ENCODE measurements around the gene PIGL. TPM values are rescaled to one million over a fixed set of nuclear protein-coding genes. Genes with fewer than 3 reads are reported as not detected.

Gene PIGL
- total RNA-seq, result 10 to 100 TPM; 24.7 to 25.4 TPM

DNA sequence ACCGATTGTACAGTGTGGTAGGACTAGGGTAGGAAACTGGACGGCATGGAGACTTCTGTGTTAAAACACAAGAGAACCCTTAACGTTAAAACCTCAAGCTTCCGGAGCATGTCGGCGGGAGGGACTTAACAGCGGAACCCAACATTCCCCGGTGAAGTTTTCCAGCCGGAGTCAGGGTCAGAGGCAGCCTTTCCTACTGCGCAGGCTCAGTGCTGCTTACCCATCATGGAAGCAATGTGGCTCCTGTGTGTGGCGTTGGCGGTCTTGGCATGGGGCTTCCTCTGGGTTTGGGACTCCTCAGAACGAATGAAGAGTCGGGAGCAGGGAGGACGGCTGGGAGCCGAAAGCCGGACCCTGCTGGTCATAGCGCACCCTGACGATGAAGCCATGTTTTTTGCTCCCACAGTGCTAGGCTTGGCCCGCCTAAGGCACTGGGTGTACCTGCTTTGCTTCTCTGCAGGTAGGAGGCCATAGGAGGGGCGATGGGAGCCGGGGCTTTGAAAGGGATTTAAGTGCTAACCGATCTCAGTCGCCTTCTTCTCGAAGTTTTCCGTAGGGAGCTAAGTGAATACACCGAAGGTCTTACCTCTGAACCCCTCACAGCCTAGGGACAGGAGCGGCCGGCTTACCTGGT is at the start of gene PIGL:
Gene PIGL (plus strand): TSS at position 209 of the 634 bp plus-strand sequence. CDS start 17 bp downstream, at position 226.
- Histone ChIP-seq H3K36me3 (no peaks in the 10 kb centered on the region), H3K27ac (peak within 1 kb of the TSS; percentile 99), H3K9ac (ENCODE audit: low read depth in 2 of 2, low read length in 2 of 2) (peak within 1 kb of the TSS; percentile 92 to 97), H3K4me3 (peak within 1 kb of the TSS; percentile 65), H3K9me3 (no peaks in the 10 kb centered on the region), H3K4me1 (no peaks in the 10 kb centered on the region), H3K27me3 (no peaks in the 10 kb centered on the region)
- DNase-seq, result peak; percentile 93
- TF ChIP-seq, protein P1, sequence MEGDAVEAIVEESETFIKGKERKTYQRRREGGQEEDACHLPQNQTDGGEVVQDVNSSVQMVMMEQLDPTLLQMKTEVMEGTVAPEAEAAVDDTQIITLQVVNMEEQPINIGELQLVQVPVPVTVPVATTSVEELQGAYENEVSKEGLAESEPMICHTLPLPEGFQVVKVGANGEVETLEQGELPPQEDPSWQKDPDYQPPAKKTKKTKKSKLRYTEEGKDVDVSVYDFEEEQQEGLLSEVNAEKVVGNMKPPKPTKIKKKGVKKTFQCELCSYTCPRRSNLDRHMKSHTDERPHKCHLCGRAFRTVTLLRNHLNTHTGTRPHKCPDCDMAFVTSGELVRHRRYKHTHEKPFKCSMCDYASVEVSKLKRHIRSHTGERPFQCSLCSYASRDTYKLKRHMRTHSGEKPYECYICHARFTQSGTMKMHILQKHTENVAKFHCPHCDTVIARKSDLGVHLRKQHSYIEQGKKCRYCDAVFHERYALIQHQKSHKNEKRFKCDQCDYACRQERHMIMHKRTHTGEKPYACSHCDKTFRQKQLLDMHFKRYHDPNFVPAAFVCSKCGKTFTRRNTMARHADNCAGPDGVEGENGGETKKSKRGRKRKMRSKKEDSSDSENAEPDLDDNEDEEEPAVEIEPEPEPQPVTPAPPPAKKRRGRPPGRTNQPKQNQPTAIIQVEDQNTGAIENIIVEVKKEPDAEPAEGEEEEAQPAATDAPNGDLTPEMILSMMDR (IDR thresholded peaks at IDR 0.05), result no peak
- intact Hi-C loops (cut with DNase I), result loop anchor here (2.0 kb wide), 1 partner anchor 70 kb away; no protein-coding TSS in a partner anchor

DNA sequence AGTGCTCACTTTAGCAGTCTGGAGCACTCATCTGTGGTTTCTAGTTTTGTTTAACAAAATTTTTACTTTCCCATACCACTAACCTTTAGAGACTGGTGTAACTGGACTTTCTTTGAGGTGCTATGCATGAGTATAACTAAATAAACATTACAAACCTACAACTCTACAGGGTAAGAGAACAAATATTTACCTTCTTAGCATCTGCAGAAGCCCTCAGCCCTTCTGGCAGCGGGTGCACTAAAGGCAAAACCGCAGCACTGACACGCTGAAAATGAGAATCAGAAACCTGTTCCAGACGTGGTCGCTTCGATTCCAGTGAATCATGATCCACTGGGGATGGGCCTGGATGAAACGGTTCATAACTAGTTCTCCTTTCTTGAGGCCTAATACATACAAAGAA is 45.4 kb upstream of the PIGL start:
- Histone ChIP-seq H3K4me1 (no peaks in the 10 kb centered on the region), H3K9me3 (no peaks in the 10 kb centered on the region), H3K36me3 (no peaks in the 10 kb centered on the region), H3K27ac (no peak overlapping the region), H3K27me3 (no peaks in the 10 kb centered on the region), H3K4me3 (no peak overlapping the region), H3K9ac (ENCODE audit: low read depth in 2 of 2, low read length in 2 of 2) (no peak overlapping the region)
- DNase-seq, result peak; percentile 29
- intact Hi-C loops (cut with DNase I), result no loop called here
- TF ChIP-seq, protein P1 (IDR thresholded peaks at IDR 0.05), result no peak

DNA sequence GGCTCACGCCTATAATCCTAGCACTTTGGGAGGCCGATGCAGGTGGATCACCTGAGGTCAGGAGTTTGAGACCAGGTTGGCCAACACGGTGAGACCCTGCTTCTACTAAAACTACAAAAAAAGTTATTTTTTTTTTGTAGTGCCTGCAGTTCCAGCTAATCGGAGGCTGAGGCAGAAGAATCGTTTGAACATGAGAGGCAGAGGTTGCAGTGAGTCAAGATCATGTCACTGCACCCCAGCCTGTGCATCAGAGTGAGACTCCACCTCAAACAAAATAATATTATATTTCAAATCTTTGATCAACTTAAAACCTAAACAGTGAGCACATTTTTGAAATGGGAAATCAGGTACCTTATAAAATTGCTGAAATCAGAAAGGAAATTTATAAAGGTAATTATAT is 38.2 kb upstream of the PIGL start:
- H3K9ac ChIP-seq (ENCODE audit: low read depth in 2 of 2, low read length in 2 of 2), result no peak overlapping the region
- no peaks in the 10 kb centered on the region for H3K9me3 ChIP-seq
- H3K4me1 ChIP-seq, result no peaks in the 10 kb centered on the region
- peaks cover 6% of the 10 kb centered on the region for H3K36me3 ChIP-seq
- TF ChIP-seq, protein P1 (IDR thresholded peaks at IDR 0.05), result no peak
- no peak overlapping the region for H3K4me3 ChIP-seq
- no peak overlapping the region for H3K27ac ChIP-seq
- intact Hi-C loops (cut with DNase I), result no loop called here
- H3K27me3 ChIP-seq, result no peaks in the 10 kb centered on the region
- DNase-seq, result no peak

DNA sequence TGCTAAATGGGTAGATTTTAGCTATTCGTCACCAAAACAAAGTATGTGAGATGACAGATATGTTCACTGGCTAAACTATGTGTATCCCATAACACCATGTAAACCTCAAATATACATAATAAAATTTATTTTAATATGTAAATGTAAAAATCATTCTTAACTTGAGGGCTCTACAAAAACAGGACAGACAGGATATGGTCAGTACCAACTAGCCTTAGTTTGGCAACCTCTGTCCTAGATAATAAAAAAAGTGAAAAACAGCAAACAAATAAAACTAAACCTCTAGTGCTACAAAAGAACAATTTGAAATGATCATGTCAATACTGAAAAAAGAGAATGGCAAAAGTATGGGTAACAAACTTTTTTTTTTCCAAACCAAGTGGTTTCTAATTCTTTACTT is 35.4 kb upstream of the PIGL start:
- no peaks in the 10 kb centered on the region for H3K27me3 ChIP-seq
- intact Hi-C loops (cut with DNase I), result no loop called here
- peaks cover 6% of the 10 kb centered on the region for H3K36me3 ChIP-seq
- H3K27ac ChIP-seq, result no peak overlapping the region
- no peak for DNase-seq
- H3K4me1 ChIP-seq, result no peaks in the 10 kb centered on the region
- no peaks in the 10 kb centered on the region for H3K9me3 ChIP-seq
- H3K4me3 ChIP-seq, result no peak overlapping the region
- no peak overlapping the region for H3K9ac ChIP-seq (ENCODE audit: low read depth in 2 of 2, low read length in 2 of 2)
- TF ChIP-seq, protein P1 (IDR thresholded peaks at IDR 0.05), result no peak

DNA sequence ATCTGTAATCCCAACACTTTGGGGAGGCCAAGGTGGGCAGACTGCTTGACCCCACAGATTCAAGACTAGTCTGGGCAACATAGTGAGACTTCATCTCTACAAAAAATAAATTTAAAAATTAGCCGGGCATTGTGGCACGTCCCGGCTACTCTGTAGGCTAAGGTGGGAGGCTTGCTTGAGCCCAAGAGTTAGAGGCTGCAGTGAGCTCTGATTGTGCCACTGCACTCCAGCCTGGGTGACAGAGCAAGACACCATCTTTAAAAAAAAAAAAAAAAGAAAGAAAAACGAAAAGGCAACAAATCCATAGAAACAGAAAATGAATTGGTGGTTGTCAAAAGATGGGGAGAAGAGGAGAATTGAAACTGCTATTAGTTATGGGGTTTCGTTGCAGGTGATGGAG is 29.4 kb upstream of the PIGL start:
- no peak for DNase-seq
- intact Hi-C loops (cut with DNase I), result no loop called here
- H3K36me3 ChIP-seq, result no peaks in the 10 kb centered on the region
- H3K27me3 ChIP-seq, result no peaks in the 10 kb centered on the region
- TF ChIP-seq, protein P1 (IDR thresholded peaks at IDR 0.05), result no peak
- no peak overlapping the region for H3K27ac ChIP-seq
- no peaks in the 10 kb centered on the region for H3K4me1 ChIP-seq
- no peaks in the 10 kb centered on the region for H3K9me3 ChIP-seq
- no peak overlapping the region for H3K9ac ChIP-seq (ENCODE audit: low read depth in 2 of 2, low read length in 2 of 2)
- no peak overlapping the region for H3K4me3 ChIP-seq

All from colonic mucosa (tissue), 4 donors.